Ectodermal cell (in vitro differentiated cells): ENCODE results near the gene APBA2.

ENCODE experiments used
- H3K27ac ChIP-seq: 2 replicates; pipeline ENCODE4 v1.7.0; 2013; ENCODE audit warnings: mild to moderate bottlenecking, low read depth, low read length; ENCODE audit not compliant: insufficient read depth, poor library complexity, severe bottlenecking
- H3K27me3 ChIP-seq: 2 replicates; pipeline ENCODE4 v1.7.0; 2013; ENCODE audit warnings: mild to moderate bottlenecking, low read length; ENCODE audit not compliant: insufficient read depth, control insufficient read depth, poor library complexity, severe bottlenecking
- H3K36me3 ChIP-seq: one replicate; pipeline ENCODE4 v1.7.0; 2013; ENCODE audit warnings: low read length; ENCODE audit not compliant: control insufficient read depth, insufficient read depth
- H3K4me1 ChIP-seq: one replicate; pipeline ENCODE4 v1.7.0; 2013; ENCODE audit warnings: low read length; ENCODE audit not compliant: control insufficient read depth, insufficient read depth
- H3K4me3 ChIP-seq: 2 replicates; pipeline ENCODE4 v1.7.0; 2013; ENCODE audit warnings: low read depth, low read length, control low read depth; ENCODE audit not compliant: insufficient read depth
- H3K9me3 ChIP-seq: 2 replicates; pipeline ENCODE4 v1.7.0; 2013; ENCODE audit warnings: mild to moderate bottlenecking, low read length, moderate library complexity; ENCODE audit not compliant: control insufficient read depth
- WGBS, 2 experiments: methylation state at CpG; one replicate each; pipeline ENCODE4 v1.1.7; 2013; ENCODE audit warnings: missing lambda C conversion rate in 2 of 2; 5-methylcytosine and 5-hydroxymethylcytosine counted together

APBA2 gene

DNA sequence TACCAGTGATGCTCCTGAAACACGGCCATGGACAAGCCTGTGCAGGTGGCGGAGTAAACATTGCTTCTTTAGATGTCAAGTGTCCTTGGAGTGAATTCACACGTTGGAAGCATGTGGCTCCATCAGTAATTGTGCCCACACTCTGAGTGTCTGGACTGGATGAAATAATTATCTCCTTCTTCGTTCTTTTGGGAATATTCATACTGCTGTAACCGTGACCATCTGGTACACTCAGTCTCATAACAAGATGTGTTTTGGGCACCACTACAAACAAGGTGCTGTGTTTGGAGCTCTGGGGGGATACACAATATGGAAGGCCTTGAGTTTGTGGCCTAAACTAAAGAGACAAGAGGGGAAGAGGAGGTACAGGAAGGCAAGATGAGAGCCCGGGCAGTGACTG lies 165.6 kb downstream of the APBA2 start:
- Histone ChIP-seq H3K4me3 (no peak overlapping the region), H3K27me3 (no peaks in the 10 kb centered on the region), H3K9me3 (no peaks in the 10 kb centered on the region), H3K27ac (no peak overlapping the region), H3K36me3 (peaks cover 5% of the 10 kb centered on the region), H3K4me1 (no peaks in the 10 kb centered on the region)
- 92 to 94% methylated on average over 6 of the region's 6 CpGs for WGBS, 2 experiments

DNA sequence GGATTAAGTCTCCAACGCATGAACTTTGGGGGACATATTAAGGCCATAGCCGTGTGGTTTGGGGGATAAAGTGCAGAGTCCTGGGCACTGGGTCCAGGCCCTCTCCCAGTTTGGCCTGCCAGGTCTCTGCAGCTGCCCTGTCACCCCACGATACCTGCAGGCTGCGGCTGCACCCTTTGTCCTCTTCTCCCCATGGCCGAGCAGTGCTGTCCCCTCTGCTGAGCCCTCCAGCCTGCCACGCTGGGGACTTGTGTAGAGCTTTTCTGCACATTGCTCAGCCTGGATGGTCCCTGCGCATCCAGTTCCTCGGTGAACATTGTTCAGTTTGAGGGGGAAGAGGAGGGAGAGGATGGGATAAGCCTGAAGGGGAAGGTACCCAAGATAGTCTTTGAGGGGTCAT lies 167.2 kb downstream of the APBA2 start:
- Histone ChIP-seq H3K36me3 (peaks cover 5% of the 10 kb centered on the region), H3K27me3 (no peaks in the 10 kb centered on the region), H3K4me1 (peaks cover 10% of the 10 kb centered on the region), H3K4me3 (no peak overlapping the region), H3K9me3 (no peaks in the 10 kb centered on the region), H3K27ac (no peak overlapping the region)
- WGBS, 2 experiments, result 94 to 96% methylated on average over 8 of the region's 8 CpGs

DNA sequence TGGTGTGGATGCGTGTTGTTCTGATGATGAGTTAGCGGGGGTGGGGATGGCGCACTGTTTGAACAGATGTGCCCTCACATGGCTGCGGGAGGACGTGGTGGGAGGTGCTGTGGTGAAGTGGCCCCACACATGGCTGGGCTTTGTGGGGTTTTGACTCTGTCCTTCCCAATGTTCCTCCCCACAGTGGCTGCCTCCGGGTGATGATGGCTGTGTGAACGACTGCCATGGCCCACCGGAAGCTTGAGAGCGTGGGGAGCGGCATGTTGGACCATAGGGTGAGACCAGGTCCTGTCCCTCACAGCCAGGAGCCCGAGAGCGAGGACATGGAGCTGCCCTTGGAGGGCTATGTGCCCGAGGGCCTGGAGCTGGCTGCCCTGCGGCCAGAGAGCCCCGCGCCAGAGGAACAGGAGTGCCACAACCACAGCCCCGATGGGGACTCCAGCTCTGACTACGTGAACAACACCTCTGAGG lies 167.9 kb downstream of the APBA2 start:
- H3K36me3 ChIP-seq, result peaks cover 5% of the 10 kb centered on the region
- WGBS, 2 experiments, result 97% methylated on average over 18 of the region's 18 CpGs
- no peak overlapping the region for H3K4me3 ChIP-seq
- no peak overlapping the region for H3K27ac ChIP-seq
- H3K4me1 ChIP-seq, result peaks cover 10% of the 10 kb centered on the region
- H3K9me3 ChIP-seq, result no peaks in the 10 kb centered on the region
- no peaks in the 10 kb centered on the region for H3K27me3 ChIP-seq

DNA sequence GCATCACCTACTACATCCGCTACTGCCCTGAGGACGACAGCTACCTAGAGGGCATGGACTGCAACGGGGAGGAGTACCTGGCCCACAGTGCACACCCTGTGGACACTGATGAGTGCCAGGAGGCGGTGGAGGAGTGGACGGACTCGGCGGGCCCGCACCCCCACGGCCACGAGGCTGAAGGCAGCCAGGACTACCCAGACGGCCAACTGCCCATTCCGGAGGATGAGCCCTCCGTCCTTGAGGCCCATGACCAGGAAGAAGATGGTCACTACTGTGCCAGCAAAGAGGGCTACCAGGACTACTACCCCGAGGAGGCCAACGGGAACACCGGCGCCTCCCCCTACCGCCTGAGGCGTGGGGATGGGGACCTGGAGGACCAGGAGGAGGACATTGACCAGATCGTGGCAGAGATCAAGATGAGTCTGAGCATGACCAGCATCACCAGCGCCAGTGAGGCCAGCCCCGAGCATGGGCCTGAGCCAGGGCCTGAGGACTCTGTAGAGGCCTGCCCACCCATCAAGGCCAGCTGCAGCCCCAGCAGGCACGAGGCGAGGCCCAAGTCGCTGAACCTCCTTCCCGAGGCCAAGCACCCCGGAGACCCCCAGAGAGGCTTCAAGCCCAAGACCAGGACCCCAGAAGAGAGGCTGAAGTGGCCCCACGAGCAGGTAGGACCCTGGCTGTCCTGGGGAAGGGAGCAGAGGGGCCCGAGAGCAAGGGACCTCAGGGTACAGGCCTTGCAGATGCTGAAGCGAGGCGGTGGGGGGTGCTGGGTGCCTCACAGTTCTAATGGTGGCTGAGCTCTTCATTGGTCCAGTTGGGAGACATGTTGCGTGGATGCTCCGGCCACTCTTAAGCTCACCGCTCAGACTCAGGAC lies 168.6 kb downstream of the APBA2 start:
- Histone ChIP-seq H3K4me1 (peaks cover 10% of the 10 kb centered on the region), H3K27ac (no peak overlapping the region), H3K36me3 (peaks cover 5% of the 10 kb centered on the region), H3K27me3 (no peaks in the 10 kb centered on the region), H3K4me3 (no peak overlapping the region), H3K9me3 (no peaks in the 10 kb centered on the region)
- 96 to 97% methylated on average over 34 of the region's 34 CpGs for WGBS, 2 experiments

DNA sequence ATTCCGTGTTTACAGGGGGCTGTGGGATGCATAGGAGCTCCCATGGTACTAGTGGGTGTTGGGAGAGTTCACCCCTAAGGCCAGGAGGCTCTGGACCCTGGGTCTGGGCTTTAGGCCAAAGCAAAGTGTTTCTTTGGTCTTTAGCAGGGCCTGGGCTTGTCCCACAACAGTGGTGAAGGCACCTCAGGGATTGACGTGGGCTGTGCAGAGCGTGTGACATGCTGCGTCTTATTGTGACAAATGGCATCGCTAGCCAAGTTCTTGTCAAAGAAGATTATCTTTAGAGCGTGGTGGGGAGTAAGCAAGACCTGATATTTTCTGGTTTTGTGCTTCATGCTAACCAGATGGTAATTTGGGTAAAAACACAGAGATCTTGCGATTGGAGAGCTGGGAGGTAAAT lies 170.1 kb downstream of the APBA2 start:
- Histone ChIP-seq H3K27ac (no peak overlapping the region), H3K9me3 (no peaks in the 10 kb centered on the region), H3K36me3 (peaks cover 5% of the 10 kb centered on the region), H3K27me3 (no peaks in the 10 kb centered on the region), H3K4me3 (no peak overlapping the region), H3K4me1 (peaks cover 10% of the 10 kb centered on the region)
- 90 to 92% methylated on average over 7 of the region's 7 CpGs for WGBS, 2 experiments

DNA sequence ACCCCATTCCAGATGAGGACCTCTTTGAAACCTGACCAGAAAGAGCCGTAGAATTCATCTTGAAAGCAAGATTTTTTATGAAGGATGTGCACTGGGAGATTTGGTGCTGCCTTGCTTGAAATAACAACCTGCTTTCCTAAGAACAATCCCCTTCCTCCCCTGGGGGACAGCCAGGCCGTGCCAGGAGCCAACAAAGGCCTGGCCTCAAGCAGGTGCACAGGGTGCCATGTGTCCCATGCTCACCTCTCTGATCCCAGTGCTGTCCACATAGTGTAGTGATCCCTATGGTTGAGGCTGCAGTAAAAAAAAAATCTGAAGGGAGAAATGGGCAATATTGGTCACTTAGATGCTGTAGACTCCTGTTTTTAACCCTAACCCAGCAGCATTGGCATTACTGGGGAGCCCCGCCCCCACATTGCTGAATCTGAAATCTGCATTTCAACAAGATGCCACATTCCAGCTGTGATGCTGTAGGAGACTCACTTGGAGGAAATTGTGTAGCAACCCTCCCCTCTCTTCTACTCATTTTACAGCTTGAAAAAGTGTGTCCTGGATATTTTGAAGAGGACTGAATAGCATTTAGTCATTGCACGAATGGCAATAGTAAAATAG lies 171.2 kb downstream of the APBA2 start:
- 34 to 46% methylated on average over 4 of the region's 4 CpGs for WGBS, 2 experiments

DNA sequence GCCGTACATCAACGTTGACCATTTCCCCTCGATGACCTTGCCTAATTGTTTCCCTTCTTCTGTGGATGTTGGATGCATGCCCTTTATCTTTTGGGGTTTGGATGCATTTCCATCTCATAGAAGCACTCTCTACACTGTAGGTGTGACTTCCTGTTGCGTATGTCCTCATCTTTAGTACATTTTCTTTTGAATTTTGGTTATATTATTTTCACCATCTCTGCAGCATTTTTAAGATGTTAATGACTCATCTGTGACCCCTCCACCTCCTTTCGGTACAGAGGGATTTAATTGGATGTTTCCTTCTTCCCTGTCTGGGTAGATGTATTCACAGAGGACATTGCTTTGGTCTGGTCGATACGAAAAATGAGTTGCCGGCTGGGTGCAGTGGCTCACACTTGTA lies 172.1 kb downstream of the APBA2 start:
- Histone ChIP-seq H3K27ac (no peak overlapping the region), H3K4me1 (peaks cover 10% of the 10 kb centered on the region), H3K27me3 (no peaks in the 10 kb centered on the region), H3K4me3 (no peak overlapping the region), H3K36me3 (peaks cover 5% of the 10 kb centered on the region), H3K9me3 (no peaks in the 10 kb centered on the region)
- WGBS, 2 experiments, result 90 to 96% methylated on average over 8 of the region's 8 CpGs

More for the DNA sequence above, 171.2 kb downstream of the APBA2 start:
- no peaks in the 10 kb centered on the region for H3K27me3 ChIP-seq
- peaks cover 10% of the 10 kb centered on the region for H3K4me1 ChIP-seq
- no peak overlapping the region for H3K4me3 ChIP-seq
- peaks cover 5% of the 10 kb centered on the region for H3K36me3 ChIP-seq
- no peaks in the 10 kb centered on the region for H3K9me3 ChIP-seq
- H3K27ac ChIP-seq, result no peak overlapping the region

DNA sequence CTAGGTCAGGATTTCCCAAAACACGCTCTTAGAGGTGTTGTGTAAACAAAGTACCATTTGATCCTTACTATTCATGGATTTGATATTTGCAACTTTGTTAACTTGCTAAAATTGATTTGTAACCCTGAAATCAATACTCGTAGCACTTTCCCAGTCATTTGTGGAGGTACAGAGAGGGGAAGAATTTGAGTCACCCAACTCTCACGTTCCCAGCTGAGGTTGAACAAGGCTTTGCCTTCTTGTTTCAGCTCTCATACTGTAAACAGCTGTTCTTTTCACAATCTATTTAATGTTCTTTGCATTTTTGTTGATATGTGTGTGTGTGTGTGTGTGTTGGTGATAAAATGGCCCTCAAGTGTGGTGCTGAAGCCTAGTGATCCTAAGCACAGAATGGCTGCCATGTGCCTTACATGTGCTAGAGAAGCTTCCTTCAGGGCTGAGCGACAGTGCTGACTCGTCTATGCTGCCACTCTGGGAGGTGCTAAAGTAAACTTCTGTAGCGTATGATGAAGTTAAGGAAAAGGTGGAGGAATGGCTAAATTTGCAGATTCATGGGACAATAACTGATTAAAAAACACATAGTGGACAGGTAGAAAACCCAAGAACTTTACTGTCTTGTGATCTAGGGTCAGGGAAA lies 173.2 kb downstream of the APBA2 start:
- no peaks in the 10 kb centered on the region for H3K27me3 ChIP-seq
- peaks cover 10% of the 10 kb centered on the region for H3K4me1 ChIP-seq
- no peak overlapping the region for H3K4me3 ChIP-seq
- no peak overlapping the region for H3K27ac ChIP-seq
- H3K9me3 ChIP-seq, result no peaks in the 10 kb centered on the region
- 94 to 96% methylated on average over 6 of the region's 6 CpGs for WGBS, 2 experiments
- H3K36me3 ChIP-seq, result peaks cover 5% of the 10 kb centered on the region

DNA sequence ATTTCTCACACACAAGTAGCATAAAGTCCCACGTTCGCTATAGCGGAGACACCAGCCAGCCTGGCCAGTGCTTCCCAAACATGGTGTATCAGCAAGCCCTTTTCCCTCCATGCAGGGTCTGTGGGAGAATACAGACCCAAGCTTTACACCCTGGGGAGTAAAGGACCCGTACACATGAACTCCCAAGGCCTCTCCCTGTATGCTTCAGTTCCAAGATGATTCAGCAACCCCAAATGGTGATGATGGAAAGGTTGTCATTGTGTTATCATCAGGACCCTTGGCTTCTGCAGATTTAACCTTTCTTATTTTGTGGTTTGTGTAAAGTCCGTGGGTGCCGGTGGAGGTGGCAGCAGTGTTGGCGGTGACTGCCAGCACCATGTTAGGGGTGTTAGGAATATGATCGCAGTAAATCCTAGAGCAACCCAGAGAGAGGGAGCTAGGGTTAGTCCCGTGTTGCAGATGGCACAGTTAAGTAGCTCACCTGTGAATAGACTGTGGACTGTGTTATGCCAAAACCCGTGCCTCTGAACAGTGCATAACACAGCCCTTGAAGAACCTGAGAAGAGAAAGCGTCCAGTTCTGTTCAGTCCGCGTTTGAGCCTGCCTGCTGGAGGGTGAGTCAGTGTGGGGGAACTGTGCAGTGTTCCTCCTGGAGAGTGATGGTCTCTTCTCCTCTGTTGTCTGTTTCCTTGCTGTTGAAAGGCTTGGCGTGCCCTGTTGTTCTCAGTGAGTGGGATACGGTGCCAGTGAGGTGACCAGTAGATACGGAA lies 174.3 kb downstream of the APBA2 start:
- Histone ChIP-seq H3K4me1 (peaks cover 10% of the 10 kb centered on the region), H3K36me3 (no peaks in the 10 kb centered on the region), H3K27me3 (no peaks in the 10 kb centered on the region), H3K4me3 (no peak overlapping the region), H3K27ac (no peak overlapping the region), H3K9me3 (no peaks in the 10 kb centered on the region)
- WGBS, 2 experiments, result 92 to 93% methylated on average over 16 of the region's 16 CpGs
